ENCODE measurements around the gene TRIM7. TPM values are rescaled to one million over a fixed set of nuclear protein-coding genes. Genes with fewer than 3 reads are reported as not detected.

TRIM7 gene
- total and polyA plus RNA-seq, 9 of the 15 experiments (the other 6 are each of a cell fraction or from before 2014, with no cell fraction given), result 2.6 to 14.9 (median 8.9) TPM

DNA sequence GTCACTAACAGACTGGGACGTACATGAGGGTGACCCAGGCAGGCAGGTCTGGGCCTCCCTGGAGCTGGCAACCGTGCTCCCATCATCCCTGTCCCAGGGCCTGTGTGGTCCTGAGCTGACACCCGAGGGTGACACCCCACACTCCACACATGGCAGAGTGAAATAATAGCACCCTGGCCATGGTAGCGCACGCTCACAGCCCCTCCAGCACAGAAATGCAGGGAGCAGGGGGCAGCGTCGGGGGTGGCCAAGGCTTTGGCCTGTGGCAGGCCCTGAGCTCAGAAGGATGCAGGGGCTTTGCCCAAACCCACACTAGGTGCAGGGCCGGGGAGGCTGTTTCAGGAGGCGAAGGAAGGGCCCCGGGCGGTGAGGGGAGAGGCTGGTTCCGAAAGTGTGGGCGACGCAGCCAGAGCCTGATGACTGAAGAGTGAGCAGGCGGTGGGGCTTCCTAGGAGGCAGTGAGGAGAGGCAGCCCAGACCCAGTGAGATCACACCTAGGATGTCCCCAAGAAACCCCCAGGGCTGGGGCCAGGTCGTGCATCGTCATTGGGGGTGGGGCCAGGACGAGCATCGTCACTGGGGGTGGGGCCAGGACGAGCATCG, 44.7 kb downstream of the TRIM7 start (continued):
- TF ChIP-seq, protein P1, sequence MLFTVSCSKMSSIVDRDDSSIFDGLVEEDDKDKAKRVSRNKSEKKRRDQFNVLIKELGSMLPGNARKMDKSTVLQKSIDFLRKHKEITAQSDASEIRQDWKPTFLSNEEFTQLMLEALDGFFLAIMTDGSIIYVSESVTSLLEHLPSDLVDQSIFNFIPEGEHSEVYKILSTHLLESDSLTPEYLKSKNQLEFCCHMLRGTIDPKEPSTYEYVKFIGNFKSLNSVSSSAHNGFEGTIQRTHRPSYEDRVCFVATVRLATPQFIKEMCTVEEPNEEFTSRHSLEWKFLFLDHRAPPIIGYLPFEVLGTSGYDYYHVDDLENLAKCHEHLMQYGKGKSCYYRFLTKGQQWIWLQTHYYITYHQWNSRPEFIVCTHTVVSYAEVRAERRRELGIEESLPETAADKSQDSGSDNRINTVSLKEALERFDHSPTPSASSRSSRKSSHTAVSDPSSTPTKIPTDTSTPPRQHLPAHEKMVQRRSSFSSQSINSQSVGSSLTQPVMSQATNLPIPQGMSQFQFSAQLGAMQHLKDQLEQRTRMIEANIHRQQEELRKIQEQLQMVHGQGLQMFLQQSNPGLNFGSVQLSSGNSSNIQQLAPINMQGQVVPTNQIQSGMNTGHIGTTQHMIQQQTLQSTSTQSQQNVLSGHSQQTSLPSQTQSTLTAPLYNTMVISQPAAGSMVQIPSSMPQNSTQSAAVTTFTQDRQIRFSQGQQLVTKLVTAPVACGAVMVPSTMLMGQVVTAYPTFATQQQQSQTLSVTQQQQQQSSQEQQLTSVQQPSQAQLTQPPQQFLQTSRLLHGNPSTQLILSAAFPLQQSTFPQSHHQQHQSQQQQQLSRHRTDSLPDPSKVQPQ (CRISPR knock-in tag; IDR thresholded peaks at IDR 0.05; ENCODE audit: borderline replicate concordance), result no peak
- TF ChIP-seq HMG20B (CRISPR knock-in tag; IDR thresholded peaks at IDR 0.05) (no peak), ZC3H11A (IDR thresholded peaks at IDR 0.05; ENCODE audit: low read depth, low read length) (no peak), GMEB1 (CRISPR knock-in tag; IDR thresholded peaks at IDR 0.05) (no peak), ZNF407 (IDR thresholded peaks at IDR 0.05; ENCODE audit: low read depth) (no peak), RBM22 (IDR thresholded peaks at IDR 0.05; ENCODE audit: low read depth, low read length, poor library complexity, severe bottlenecking) (no peak), IRF2 (CRISPR knock-in tag; IDR thresholded peaks at IDR 0.05) (no peak), RBM34 (IDR thresholded peaks at IDR 0.05; ENCODE audit: borderline replicate concordance, insufficient read depth, low read length) (no peak), SAFB2 (IDR thresholded peaks at IDR 0.05; ENCODE audit: borderline replicate concordance, low read depth, low read length, severe bottlenecking) (no peak), ZBTB2 (IDR thresholded peaks at IDR 0.05) (no peak), CCAR2 (IDR thresholded peaks at IDR 0.05; ENCODE audit: low read depth, low read length) (no peak), ZNF586 (CRISPR knock-in tag; conservative IDR thresholded peaks at IDR 0.05) (no peak), ZNF140 (CRISPR knock-in tag; IDR thresholded peaks at IDR 0.05) (no peak), CSDE1 (IDR thresholded peaks at IDR 0.05) (no peak)
